ENCODE measurements around the gene SLCO4A1.
A peak's percentile ranks its signal among the peaks of the same experiment; 100 is the strongest.

Gene SLCO4A1

GRCh38 chr20:62642051-62642665 lies at the start of gene SLCO4A1:
Gene SLCO4A1, plus strand, starts transcription at chr20:62642503. Its CDS starts 13,952 bp downstream, at chr20:62656455.
- DNase-seq (ENCODE audit: low read depth) = peak; percentile 60

- no peak for DNase-seq (ENCODE audit: low read depth)
These were observed 49.7 kb upstream of the SLCO4A1 start for GRCh38 chr20:62592506-62593177.

- no peak for DNase-seq (ENCODE audit: low read depth)
These were observed 48.7 kb upstream of the SLCO4A1 start for GRCh38 chr20:62593616-62594015.

- DNase-seq (ENCODE audit: low read depth) = no peak
These were observed 47.2 kb upstream of the SLCO4A1 start for GRCh38 chr20:62595069-62595468.

GRCh38 chr20:62595491-62595890 lies 46.8 kb upstream of the SLCO4A1 start:
- DNase-seq (ENCODE audit: low read depth) = no peak

- DNase-seq (ENCODE audit: low read depth) = no peak
These were observed 45.8 kb upstream of the SLCO4A1 start for GRCh38 chr20:62596486-62596885.

- no peak for DNase-seq (ENCODE audit: low read depth)
These were observed 45.4 kb upstream of the SLCO4A1 start for GRCh38 chr20:62596921-62597320.

- no peak for DNase-seq (ENCODE audit: low read depth)
These were observed 44.7 kb upstream of the SLCO4A1 start for GRCh38 chr20:62597416-62598115.

- DNase-seq (ENCODE audit: low read depth) = no peak
These were observed 43.5 kb upstream of the SLCO4A1 start for GRCh38 chr20:62598761-62599194.

- DNase-seq (ENCODE audit: low read depth) = no peak
These were observed 42.8 kb upstream of the SLCO4A1 start for GRCh38 chr20:62599216-62600110.

GRCh38 chr20:62601172-62601571 lies 41.1 kb upstream of the SLCO4A1 start:
- DNase-seq (ENCODE audit: low read depth) = no peak

- no peak for DNase-seq (ENCODE audit: low read depth)
These were observed 40.6 kb upstream of the SLCO4A1 start for GRCh38 chr20:62601714-62602113.

GRCh38 chr20:62602550-62602949 lies 39.8 kb upstream of the SLCO4A1 start:
- no peak for DNase-seq (ENCODE audit: low read depth)

GRCh38 chr20:62603021-62603906 lies 39.0 kb upstream of the SLCO4A1 start:
- no peak for DNase-seq (ENCODE audit: low read depth)

GRCh38 chr20:62603907-62604785 lies 38.2 kb upstream of the SLCO4A1 start:
- DNase-seq (ENCODE audit: low read depth) = no peak

- DNase-seq (ENCODE audit: low read depth) = no peak
These were observed 37.5 kb upstream of the SLCO4A1 start for GRCh38 chr20:62604796-62605195.

GRCh38 chr20:62605236-62605943 lies 36.9 kb upstream of the SLCO4A1 start:
- DNase-seq (ENCODE audit: low read depth) = no peak

- DNase-seq (ENCODE audit: low read depth) = no peak
These were observed 36.3 kb upstream of the SLCO4A1 start for GRCh38 chr20:62606016-62606415.

GRCh38 chr20:62606551-62607201 lies 35.6 kb upstream of the SLCO4A1 start:
- no peak for DNase-seq (ENCODE audit: low read depth)
